Ovary (tissue), 9 donors: Measurements from ENCODE around the gene TCFL5. TPM values are rescaled to one million over a fixed set of nuclear protein-coding genes. Genes with fewer than 3 reads are reported as not detected.

Experiments used
- DNase-seq, 5 donors: peaks; one replicate each; pipeline ENCODE4 v3.0.0-alpha.2; 2019 to 2020
- H3K27ac ChIP-seq, 2 donors: fragments of 200-600 bp; one replicate each; pipeline versions ENCODE4 v1.5.1 to v1.8.0; 2019 to 2022
- H3K27me3 ChIP-seq: fragments of 200-600 bp; one replicate; pipeline ENCODE4 v1.8.0; 2022
- H3K36me3 ChIP-seq: fragments of 200-600 bp; sonication (generic); one replicate; pipeline ENCODE4 v1.5.1; 2019
- H3K4me1 ChIP-seq: one replicate; pipeline ENCODE4 v1.8.1; 2013; ENCODE audit warnings: mild to moderate bottlenecking, moderate library complexity; ENCODE audit not compliant: insufficient read depth
- H3K4me3 ChIP-seq: fragments of 200-600 bp; sonication (generic); one replicate; pipeline ENCODE4 v1.5.1; 2017
- H3K9me3 ChIP-seq, 2 donors: fragments of 200-600 bp in 1 of 2; sonication (generic) in 1 of 2; one replicate each; pipeline versions ENCODE4 v1.5.1 to v1.8.1; 2013 to 2019; ENCODE audit warnings: mild to moderate bottlenecking in 1 of 2, moderate library complexity in 1 of 2
- CTCF ChIP-seq, 3 donors: fragments of 450-650 bp in 2 of 3; fragments of 200-600 bp in 1 of 3; IDR thresholded peaks; one replicate each; pipeline versions ENCODE4 v1.5.1 to v1.8.0; 2016 to 2022; ENCODE audit warnings: antibody characterized with exemption in 3 of 3, mild to moderate bottlenecking in 1 of 3
- EP300 ChIP-seq: sonication (generic); formaldehyde crosslinking; IDR thresholded peaks from one replicate; pipeline ENCODE4 v1.6.1; 2017; ENCODE audit warnings: antibody characterized with exemption
- POLR2A ChIP-seq: fragments of 450-650 bp; IDR thresholded peaks from one replicate; pipeline ENCODE4 v1.6.1; 2017; ENCODE audit warnings: antibody characterized with exemption, mild to moderate bottlenecking, moderate library complexity
- WGBS, 3 donors: extraction: QIAGEN DNeasy Blood & Tissue Kit in 1 of 3; methylation state at CpG; one replicate each; pipeline versions ENCODE4 v1.1.5 to v1.1.7; 2013 to 2017; 5-methylcytosine and 5-hydroxymethylcytosine counted together
- intact Hi-C, 4 donors: fragments of 100-400 bp; cut with DNase I; formaldehyde crosslinking; loops; one replicate each; pipeline versions ENCODE4 v1.11.0 to v1.15.1; 2022 to 2023
- polyA plus RNA-seq, 2 donors: library from polyadenylated mRNA; stranded (reverse); fragments of 200-250 nt in 1 of 2; fragments of 350-450 nt in 1 of 2; fragmentation: Illumina TruSeq in 1 of 2; extraction: RNeasy Lipid Tissue Mini Kit (QIAGEN cat#74804) in 1 of 2; gene quantifications; one replicate each; pipeline ENCODE4 v1.2.3, GENCODE V29; 2013 to 2014
- total RNA-seq, 7 donors: library from RNA; depleted of rRNA in 2 of 7; stranded (reverse); fragments of >200 nt in 2 of 7; fragmentation: NEBNext Ultra II Directional in 3 of 7; extraction: Animal tissue kit (Norgen Biotek cat#: 25700) in 3 of 7; gene quantifications; one replicate each; pipeline versions ENCODE4 v1.1.0 to v1.2.4, GENCODE V29; 2016 to 2023
- donor health status: DM: no; HTN: no; CAD: no; lungs with moderate emphysema.
- donor health status: DM: no; HTN: no; CAD: no.
- donor health status: Bipolar disorder and iron deficiency.
- donor health status: DM: yes; HTN: yes; CAD: no.
- donor health status: DM: no; HTN: no; CAD: no.
- donor health status: DM: yes; HTN: yes; CAD: no.

Gene TCFL5
- total and polyA plus RNA-seq, 9 donors, result 8.1 to 17.9 (median 12.3) TPM

DNA sequence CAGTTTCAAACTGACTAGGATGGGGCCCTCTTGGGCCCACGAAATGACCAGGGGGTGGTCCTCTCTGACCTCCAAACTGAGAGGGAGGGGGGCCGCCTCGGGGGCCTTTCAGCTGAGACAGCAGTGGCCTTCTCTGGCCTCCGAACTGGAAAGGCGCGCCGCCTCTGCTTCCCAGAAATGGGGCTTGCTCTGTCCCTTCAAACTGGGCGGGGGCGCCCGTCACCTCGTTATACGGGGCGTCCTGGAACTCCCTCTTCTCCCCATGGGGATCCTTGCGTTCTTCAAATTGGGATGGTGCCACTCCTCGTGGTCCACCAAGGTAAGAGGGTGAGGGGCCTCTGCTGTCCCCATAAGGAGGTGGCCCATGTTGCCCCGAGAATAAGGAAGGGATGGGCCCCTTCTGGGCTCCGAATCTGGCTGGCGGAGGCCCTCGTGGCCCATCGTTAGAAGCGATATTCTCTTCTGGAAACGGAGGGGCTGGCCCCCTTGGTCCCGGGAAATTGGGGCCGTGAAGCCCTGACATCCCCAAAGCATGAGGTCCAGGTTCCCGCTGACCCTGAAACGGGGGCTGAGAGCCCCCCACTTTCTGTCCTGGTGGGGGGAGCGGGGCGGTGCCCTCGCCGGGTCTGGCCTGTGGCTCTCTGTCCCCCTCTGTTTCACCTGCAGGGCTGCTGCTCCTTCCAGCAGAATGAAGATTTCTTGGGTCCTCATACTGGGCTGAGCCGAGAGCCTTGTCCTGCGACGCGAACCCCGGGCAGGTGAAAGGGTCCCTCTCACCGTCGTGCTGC is 18.7 kb upstream of the TCFL5 start:
- Histone ChIP-seq H3K36me3 (no peaks in the 10 kb centered on the region), H3K27me3 (no peaks in the 10 kb centered on the region), H3K27ac (no peak overlapping the region), H3K4me1 (peaks cover 12% of the 10 kb centered on the region), H3K4me3 (no peak overlapping the region), H3K9me3 (no peaks in the 10 kb centered on the region)
- intact Hi-C loops, result no loop called here
- no peak for TF ChIP-seq EP300
- DNase-seq, result no peak
- 92% methylated on average over 37 of the region's 37 CpGs for WGBS, 3 donors

DNA sequence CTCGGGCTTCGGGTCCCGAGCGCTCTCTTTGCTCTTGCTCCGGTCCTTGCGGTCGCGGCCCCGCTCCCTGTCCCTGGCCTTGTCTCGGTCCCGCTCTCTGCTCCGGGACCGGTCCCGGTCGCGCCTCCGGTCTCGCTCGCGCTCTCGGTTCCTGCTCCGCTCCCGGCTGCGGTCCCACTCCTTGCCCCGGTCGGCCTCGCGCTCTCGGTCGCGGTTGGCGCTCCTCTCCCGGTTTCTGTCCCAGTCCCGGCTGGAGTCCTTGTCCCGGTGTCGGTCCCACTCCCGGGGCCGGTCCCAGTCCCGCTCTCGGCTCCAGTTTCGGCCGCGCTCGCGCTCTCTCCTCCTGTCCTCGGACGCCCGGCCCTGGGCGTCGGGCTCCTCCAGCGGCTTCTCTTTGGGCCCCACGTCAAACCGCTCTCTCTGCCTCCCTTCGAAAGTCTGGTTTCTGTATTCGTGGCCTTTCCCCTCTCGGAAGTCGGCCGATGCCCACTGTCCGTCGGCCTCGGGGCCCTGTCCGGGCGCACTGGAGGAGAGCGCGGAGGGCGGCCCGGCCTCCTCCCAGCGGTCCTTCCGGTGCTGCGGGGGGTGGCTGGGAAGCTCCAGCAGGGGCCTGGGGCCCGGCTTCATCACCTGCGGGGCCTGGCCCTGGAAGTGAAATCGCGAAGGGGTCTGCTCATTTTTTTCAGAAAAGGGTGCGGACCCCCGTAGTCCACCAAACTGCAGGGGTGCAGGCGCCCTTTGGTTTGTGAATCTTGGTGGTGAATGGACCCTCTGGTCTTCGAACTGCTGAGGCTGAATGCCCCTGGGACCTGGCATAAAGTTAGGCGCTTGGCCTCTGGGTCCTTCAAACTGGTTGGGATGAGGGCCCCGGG is 17.9 kb upstream of the TCFL5 start:
- TF ChIP-seq EP300 (no peak), POLR2A (no peak), CTCF (IDR thresholded peaks at IDR 0.05) (no peak)
- no peaks in the 10 kb centered on the region for H3K36me3 ChIP-seq
- DNase-seq, result no peak
- no peaks in the 10 kb centered on the region for H3K9me3 ChIP-seq
- H3K27ac ChIP-seq, result no peak overlapping the region
- H3K4me3 ChIP-seq, result no peak overlapping the region
- 75 to 78% (median 77%) methylated on average over 80 of the region's 80 CpGs for WGBS, 3 donors
- intact Hi-C loops, result loop anchor here in 2 of 4 donors (10.0 kb wide), 1 partner anchor 125 kb away; the partner anchor contains the start of gene BHLHE23 (in 2 of the 2)
- no peaks in the 10 kb centered on the region for H3K27me3 ChIP-seq
- peaks cover 13% of the 10 kb centered on the region for H3K4me1 ChIP-seq

GRCh38 chr20:62878244-62879038 is 16.8 kb upstream of the TCFL5 start:
- intact Hi-C loops, result loop anchor here in 2 of 4 donors (10.0 kb wide), 1 partner anchor 126 kb away; the partner anchor contains the start of gene BHLHE23 (in 2 of the 2)
- 38 to 56% (median 39%) methylated on average over 20 of the region's 20 CpGs for WGBS, 3 donors
- TF ChIP-seq CTCF (IDR thresholded peaks at IDR 0.05), result no peak
- TF ChIP-seq EP300, result no peak
- no peak for TF ChIP-seq POLR2A
- H3K36me3 ChIP-seq, result no peaks in the 10 kb centered on the region
- no peak overlapping the region for H3K27ac ChIP-seq
- DNase-seq, result no peak
- no peak overlapping the region for H3K4me3 ChIP-seq
- peaks cover 13% of the 10 kb centered on the region for H3K4me1 ChIP-seq
- H3K9me3 ChIP-seq, result no peaks in the 10 kb centered on the region
- no peaks in the 10 kb centered on the region for H3K27me3 ChIP-seq

GRCh38 chr20:62876902-62877816 is 15.5 kb upstream of the TCFL5 start:
- H3K4me1 ChIP-seq, result peaks cover 13% of the 10 kb centered on the region
- peak; percentile 81 to 88 (median 86) for DNase-seq
- H3K27ac ChIP-seq, result peak overlapping the region; percentile 46 to 56
- 50 to 59% (median 54%) methylated on average over 41 to 48 of the region's 48 CpGs for WGBS, 3 donors
- no peaks in the 10 kb centered on the region for H3K36me3 ChIP-seq
- H3K27me3 ChIP-seq, result no peaks in the 10 kb centered on the region
- TF ChIP-seq EP300 (no peak), POLR2A (no peak), CTCF (IDR thresholded peaks at IDR 0.05) (no peak)
- intact Hi-C loops, result loop anchor here in 2 of 4 donors (10.0 kb wide), 1 partner anchor 128 kb away; the partner anchor contains the start of gene BHLHE23 (in 2 of the 2)
- no peaks in the 10 kb centered on the region for H3K9me3 ChIP-seq
- no peak overlapping the region for H3K4me3 ChIP-seq
